Activated CD4-positive, alpha-beta T cell treated with anti-CD3 and anti-CD28 coated beads for 36 hours (primary cell): Measurements from ENCODE around the gene HOXA10. TPM values are rescaled to one million over a fixed set of nuclear protein-coding genes. Genes with fewer than 3 reads are reported as not detected.

Source experiments
- ATAC-seq: fragments of 200-7000 bp; cut with Tn5 transposase; one replicate; pipeline ENCODE4 v1.10.0; 2021; ENCODE audit warnings: mild to moderate bottlenecking, moderate library complexity
- CTCF ChIA-PET: fragments of 350-600 bp; sonication (Branson Sonifier 250); formaldehyde crosslinking; loops from one replicate; lab custom pipeline; 2021; ENCODE audit warnings: antibody characterized with exemption; lab: Charles Lee
- POLR2A ChIA-PET: fragments of 350-600 bp; sonication (Branson Sonifier 250); formaldehyde crosslinking; loops from one replicate; lab custom pipeline; 2021; ENCODE audit warnings: antibody characterized with exemption, inconsistent platforms; lab: Charles Lee
- DNase-seq: peaks from one replicate; pipeline ENCODE4 v3.0.0-alpha.2; 2020
- H3K27ac Mint-ChIP-seq: one replicate; pipeline ENCODE4 v1.8.0; 2021; ENCODE audit warnings: mixed read lengths
- H3K27me3 Mint-ChIP-seq: one replicate; pipeline ENCODE4 v1.8.0; 2021; ENCODE audit warnings: mixed read lengths
- H3K36me3 Mint-ChIP-seq: one replicate; pipeline ENCODE4 v1.8.0; 2021; ENCODE audit warnings: low read depth, mixed read lengths
- H3K4me1 Mint-ChIP-seq: one replicate; pipeline ENCODE4 v1.8.0; 2021; ENCODE audit warnings: mixed read lengths
- H3K4me3 Mint-ChIP-seq: one replicate; pipeline ENCODE4 v1.8.0; 2021; ENCODE audit warnings: mild to moderate bottlenecking, moderate library complexity, mixed read lengths
- H3K9me3 Mint-ChIP-seq: one replicate; pipeline ENCODE4 v1.8.0; 2021; ENCODE audit warnings: low read depth, mixed read lengths
- intact Hi-C, 2 experiments: fragments of 100-400 bp; cut with DNase I in 1 of 2; cut with micrococcal nuclease in 1 of 2; formaldehyde crosslinking; loops; one replicate each; pipeline versions ENCODE4 v1.14.2 to v1.15.1; 2022 to 2024; cut with DNase I, micrococcal nuclease
- total RNA-seq, 2 experiments: library from RNA; stranded (reverse); gene quantifications; one replicate each; pipeline ENCODE4 v1.2.3, GENCODE V29; 2021

The HOXA10 gene
- total RNA-seq, 2 experiments from 2014 or later = not detected

- Mint-ChIP-seq H3K4me1 (peaks cover 18% of the 10 kb centered on the region), H3K4me3 (no peak overlapping the region), H3K27ac (no peak overlapping the region), H3K36me3 (no peaks in the 10 kb centered on the region), H3K9me3 (no peaks in the 10 kb centered on the region), H3K27me3 (peaks cover 65% of the 10 kb centered on the region)
- CTCF ChIA-PET = interaction anchor here (1.1 to 1.3 kb wide), 2 partner anchors 18 to 25 kb away, joined by 3 to 5 read pairs; no protein-coding TSS in a partner anchor
- intact Hi-C loops = loop anchor here in 1 of 2 experiments (2.0 kb wide), 1 partner anchor 80 kb away; no protein-coding TSS in a partner anchor
- DNase-seq = no peak
- no peak for ATAC-seq
- POLR2A ChIA-PET = no interaction called here
Observed at GRCh38 chr7:27171325-27171636, 2.8 kb downstream of the HOXA10 start.

DNA sequence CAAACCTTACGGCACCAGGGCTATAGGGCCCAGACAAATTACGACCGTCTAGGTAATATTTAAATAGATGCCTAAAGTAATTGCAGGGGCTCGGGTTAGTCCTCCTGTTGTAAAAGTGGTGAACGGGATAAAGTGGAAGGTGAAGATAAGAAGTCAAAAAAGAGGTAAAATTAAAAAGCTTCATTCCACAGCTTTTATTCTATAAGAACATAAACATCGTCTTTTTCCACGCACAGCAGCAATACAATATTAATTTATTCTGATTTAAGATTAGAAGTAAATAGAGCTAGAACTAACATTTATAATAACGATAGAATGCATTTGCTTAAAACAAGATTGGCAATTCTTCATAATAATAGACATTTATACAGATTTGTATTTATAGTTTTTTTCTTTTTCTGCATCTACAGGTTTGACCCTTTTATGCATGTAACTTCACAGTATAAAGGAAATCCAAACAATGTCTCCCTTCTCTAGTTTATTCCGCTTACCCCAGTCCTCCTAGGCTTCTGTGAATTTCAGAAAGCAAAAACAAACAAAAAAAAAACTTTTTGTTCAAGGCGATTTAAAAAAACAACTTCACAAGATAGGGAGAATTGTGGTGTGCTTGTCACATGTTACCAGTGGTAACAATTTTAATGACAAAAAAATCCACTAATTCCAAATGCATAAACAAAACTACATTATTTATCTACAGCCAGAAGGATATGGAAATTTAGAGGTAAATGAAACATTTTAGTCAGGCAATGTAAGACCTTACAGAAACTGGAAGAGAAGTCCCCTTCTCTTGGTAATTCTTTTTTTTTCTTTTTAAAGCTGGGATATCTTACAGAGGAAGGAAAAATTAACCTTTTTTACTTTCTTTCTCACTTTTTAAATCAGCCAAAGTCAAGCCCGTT is 3.4 kb downstream of the HOXA10 start:
- CTCF ChIA-PET = interaction anchor here (0.9 to 1.1 kb wide), 5 partner anchors 9 to 36 kb away, joined by 3 read pairs; partner anchors contain the start of gene HOXA3
- ATAC-seq (no peak), DNase-seq (no peak)

DNA sequence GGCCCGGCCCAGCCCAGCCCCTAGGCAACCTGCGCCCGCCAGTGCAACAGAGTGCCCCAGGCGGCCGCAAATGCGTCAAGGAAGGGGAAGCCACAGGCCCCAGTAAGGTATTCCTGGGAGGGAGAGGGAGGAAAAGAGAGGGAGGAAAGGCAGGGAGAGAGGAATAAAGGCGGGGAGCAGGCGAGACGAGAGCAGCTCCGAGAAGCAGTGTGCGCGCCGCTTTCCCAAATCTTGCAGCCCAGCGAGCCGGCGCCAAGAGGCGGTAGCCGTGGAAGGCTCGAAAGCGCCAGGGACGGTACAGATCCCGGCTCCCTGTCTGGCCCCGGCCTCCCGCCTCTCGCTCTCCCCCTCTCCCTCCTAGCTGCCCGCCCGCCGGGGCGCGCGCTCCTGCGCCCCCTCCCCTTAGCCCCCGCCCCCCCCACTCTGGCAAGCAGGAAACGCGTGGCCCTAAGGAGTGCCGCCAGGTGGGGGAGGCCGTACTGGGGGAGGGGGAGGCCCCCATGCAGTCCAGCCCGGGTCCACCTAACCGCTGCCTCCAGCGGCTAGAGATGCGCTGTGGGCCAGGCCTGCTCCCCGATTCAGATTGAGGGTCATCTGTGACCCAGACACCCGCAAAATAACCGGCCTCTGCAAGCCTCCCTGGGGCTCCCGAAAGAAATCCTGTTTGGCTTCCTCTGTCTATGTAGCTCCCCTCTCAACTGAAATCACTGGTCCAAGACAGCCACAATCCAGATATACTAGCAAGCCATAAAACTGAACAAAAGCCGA is 4.3 kb downstream of the HOXA10 start:
- ChIA-PET CTCF (interaction anchor here (0.7 to 1.1 kb wide), 5 partner anchors 9 to 86 kb away, joined by 3 read pairs; partner anchors contain the start of gene HOXA3), POLR2A (no interaction called here)
- no peaks in the 10 kb centered on the region for H3K9me3 Mint-ChIP-seq
- DNase-seq = peak; percentile 26
- H3K4me3 Mint-ChIP-seq = no peak overlapping the region
- no peak overlapping the region for H3K27ac Mint-ChIP-seq
- peaks cover 25% of the 10 kb centered on the region for H3K4me1 Mint-ChIP-seq
- intact Hi-C loops = loop anchor here (2.0 to 5.0 kb wide), 6 partner anchors 15 to 1313 kb away; partner anchors contain the start of genes HOXA11 (in 1 of the 2) and HOXA13 (in 1 of the 2)
- H3K36me3 Mint-ChIP-seq = no peaks in the 10 kb centered on the region
- peaks cover 62% of the 10 kb centered on the region for H3K27me3 Mint-ChIP-seq
- ATAC-seq = no peak

More for the DNA sequence above, 3.4 kb downstream of the HOXA10 start:
- H3K27me3 Mint-ChIP-seq = peaks cover 65% of the 10 kb centered on the region
- POLR2A ChIA-PET = no interaction called here
- no peak overlapping the region for H3K4me3 Mint-ChIP-seq
- H3K9me3 Mint-ChIP-seq = no peaks in the 10 kb centered on the region
- H3K36me3 Mint-ChIP-seq = no peaks in the 10 kb centered on the region
- no peak overlapping the region for H3K27ac Mint-ChIP-seq
- intact Hi-C loops = loop anchor here in 1 of 2 experiments (2.0 kb wide), 1 partner anchor 80 kb away; no protein-coding TSS in a partner anchor
- H3K4me1 Mint-ChIP-seq = peaks cover 22% of the 10 kb centered on the region

DNA sequence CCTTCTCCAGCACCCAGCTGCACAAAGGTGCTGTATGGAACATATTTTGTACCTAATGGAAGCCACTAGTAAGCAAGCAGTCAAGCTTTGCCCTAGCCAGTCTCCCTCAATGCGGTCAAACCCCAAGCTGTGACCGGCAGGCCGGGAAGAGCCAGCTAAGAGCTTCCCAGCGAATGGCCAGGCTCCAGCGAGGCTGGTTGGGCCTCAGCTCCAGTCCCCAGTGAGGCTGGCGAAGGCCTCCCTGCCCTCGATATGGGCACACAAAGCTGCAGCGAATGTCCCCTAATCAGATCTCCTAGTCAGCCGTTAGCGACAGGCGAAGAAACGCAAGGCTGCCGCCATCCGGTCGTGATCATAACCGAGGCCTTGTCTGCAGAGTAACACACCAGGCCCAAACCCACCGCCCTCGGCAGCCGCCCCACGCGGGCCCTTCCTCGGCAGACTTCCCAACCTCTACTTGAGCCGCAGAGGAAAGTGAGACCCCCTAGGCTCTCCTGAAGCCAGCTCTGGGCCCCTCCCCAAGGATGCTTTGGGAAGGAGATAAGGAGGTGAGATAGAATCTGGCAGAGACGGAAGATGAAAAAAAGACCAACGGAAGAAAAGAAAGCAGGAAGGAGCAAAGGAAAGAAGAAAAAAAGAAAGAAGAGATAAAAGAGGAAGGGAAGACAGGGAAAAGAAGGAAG is 5.7 kb downstream of the HOXA10 start:
- ChIA-PET POLR2A (no interaction called here), CTCF (interaction anchor here (1.6 to 1.8 kb wide), 2 partner anchors 9 to 11 kb away, joined by 6 to 12 read pairs; no protein-coding TSS in a partner anchor)
- peak; percentile 45 for ATAC-seq
- Mint-ChIP-seq H3K27ac (no peak overlapping the region), H3K4me3 (no peak overlapping the region), H3K4me1 (peaks cover 32% of the 10 kb centered on the region), H3K36me3 (no peaks in the 10 kb centered on the region), H3K27me3 (peaks cover 73% of the 10 kb centered on the region), H3K9me3 (no peaks in the 10 kb centered on the region)
- intact Hi-C loops = loop anchor here (1.0 to 5.0 kb wide), 6 partner anchors 14 to 1311 kb away; partner anchors contain the start of genes HOXA11 (in 1 of the 2) and HOXA13 (in 1 of the 2)
- DNase-seq = peak; percentile 71

GRCh38 chr7:27167916-27168264 is 6.2 kb downstream of the HOXA10 start:
- H3K27ac Mint-ChIP-seq = no peak overlapping the region
- intact Hi-C loops = loop anchor here (1.0 to 5.0 kb wide), 7 partner anchors 13 to 1311 kb away; partner anchors contain the start of genes HOXA11 (in 1 of the 2) and HOXA13 (in 1 of the 2)
- H3K27me3 Mint-ChIP-seq = peaks cover 75% of the 10 kb centered on the region
- ATAC-seq (no peak), DNase-seq (peak; percentile 4)
- no peaks in the 10 kb centered on the region for H3K9me3 Mint-ChIP-seq
- no peak overlapping the region for H3K4me3 Mint-ChIP-seq
- peaks cover 32% of the 10 kb centered on the region for H3K4me1 Mint-ChIP-seq
- POLR2A ChIA-PET = no interaction called here
- no peaks in the 10 kb centered on the region for H3K36me3 Mint-ChIP-seq
- CTCF ChIA-PET = interaction anchor here (1.0 to 1.8 kb wide), 3 partner anchors 9 to 55 kb away, joined by 3 to 12 read pairs (median 6); no protein-coding TSS in a partner anchor

- Mint-ChIP-seq H3K36me3 (no peaks in the 10 kb centered on the region), H3K4me3 (no peak overlapping the region), H3K4me1 (peaks cover 26% of the 10 kb centered on the region), H3K27ac (no peak overlapping the region), H3K9me3 (no peaks in the 10 kb centered on the region), H3K27me3 (peaks cover 78% of the 10 kb centered on the region)
- DNase-seq (peak; percentile 19), ATAC-seq (no peak)
- POLR2A ChIA-PET = no interaction called here
- CTCF ChIA-PET = interaction anchor here (0.8 to 1.7 kb wide), 6 partner anchors 12 to 480 kb away, joined by 3 to 10 read pairs (median 4); no protein-coding TSS in a partner anchor
- intact Hi-C loops = loop anchor here (1.0 to 5.0 kb wide), 4 partner anchors 17 to 1310 kb away; partner anchors contain the start of gene HOXA13 (in 1 of the 2)
Observed at GRCh38 chr7:27166531-27167505, 7.3 kb downstream of the HOXA10 start.

DNA sequence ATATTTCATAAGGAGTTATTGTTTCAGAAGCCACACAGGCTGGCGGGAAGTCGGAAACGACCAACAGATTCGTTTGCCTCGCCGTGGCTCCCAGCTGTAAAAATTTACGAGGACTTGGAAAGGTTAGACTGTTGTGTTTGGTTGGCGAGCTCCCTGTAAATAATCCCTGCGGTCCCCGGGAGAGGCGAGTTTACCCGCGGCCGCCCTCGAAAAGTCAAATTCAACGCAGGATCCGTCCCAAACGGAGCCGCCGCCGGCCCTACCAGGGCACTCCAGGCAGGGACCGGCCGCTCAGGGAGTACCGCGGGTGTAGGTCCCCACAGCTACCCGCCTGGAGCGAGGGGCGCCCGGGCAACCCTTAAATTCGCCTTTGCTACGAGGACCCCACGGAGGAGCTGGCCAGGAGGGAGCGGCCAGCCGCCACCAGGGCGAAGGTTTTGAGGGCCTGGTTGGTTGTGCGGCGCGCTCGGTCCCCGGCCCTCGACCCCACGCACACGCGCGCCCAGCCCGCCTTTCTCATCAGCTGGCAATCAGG is 8.1 kb downstream of the HOXA10 start:
- intact Hi-C loops = loop anchor here (1.0 to 5.0 kb wide), 6 partner anchors 10 to 1309 kb away; partner anchors contain the start of genes HOXA13 (in 1 of the 2) and HOXA7 (in 1 of the 2)
- H3K9me3 Mint-ChIP-seq = no peaks in the 10 kb centered on the region
- POLR2A ChIA-PET = no interaction called here
- peaks cover 74% of the 10 kb centered on the region for H3K27me3 Mint-ChIP-seq
- no peak overlapping the region for H3K27ac Mint-ChIP-seq
- no peak overlapping the region for H3K4me3 Mint-ChIP-seq
- DNase-seq (peak; percentile 17), ATAC-seq (no peak)
- peaks cover 25% of the 10 kb centered on the region for H3K4me1 Mint-ChIP-seq
- CTCF ChIA-PET = interaction anchor here (0.6 to 1.7 kb wide), 6 partner anchors 13 to 479 kb away, joined by 3 to 10 read pairs (median 4); partner anchors contain the start of gene EVX1
- no peaks in the 10 kb centered on the region for H3K36me3 Mint-ChIP-seq

DNA sequence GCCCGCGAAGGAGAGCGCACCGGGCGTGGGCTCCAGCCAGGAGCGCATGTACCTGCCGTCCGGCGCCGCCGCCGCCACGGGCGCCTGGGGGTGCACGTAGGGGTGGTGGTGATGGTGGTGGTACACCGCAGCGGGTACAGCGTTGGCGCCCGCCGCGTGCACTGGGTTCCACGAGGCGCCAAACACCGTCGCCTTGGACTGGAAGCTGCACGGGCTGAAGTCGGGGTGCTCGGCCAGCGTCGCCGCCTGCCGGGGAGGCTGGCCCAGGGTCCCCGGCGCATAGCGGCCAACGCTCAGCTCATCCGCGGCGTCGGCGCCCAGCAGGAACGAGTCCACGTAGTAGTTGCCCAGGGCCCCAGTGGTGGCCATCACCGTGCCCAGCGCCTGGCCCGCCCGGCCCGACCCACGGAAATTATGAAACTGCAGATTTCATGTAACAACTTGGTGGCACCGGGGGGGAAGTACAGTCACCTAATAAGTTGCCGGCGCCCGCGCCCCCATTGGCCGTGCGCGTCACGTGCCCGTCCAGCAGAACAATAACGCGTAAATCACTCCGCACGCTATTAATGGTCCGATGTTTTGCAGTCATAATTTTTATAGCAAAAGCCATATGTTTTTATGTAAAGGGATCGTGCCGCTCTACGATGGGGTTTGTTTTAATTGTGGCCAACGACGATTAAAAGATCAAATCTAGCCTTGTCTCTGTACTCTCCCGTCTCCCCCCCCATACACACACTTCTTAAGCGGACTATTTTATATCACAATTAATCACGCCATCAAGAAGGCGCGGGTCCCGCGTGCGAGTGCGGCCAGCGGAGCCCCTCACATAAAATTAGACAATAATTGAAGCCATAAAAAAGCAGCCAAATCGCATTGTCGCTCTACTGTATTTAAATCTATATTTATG is 8.8 kb downstream of the HOXA10 start, which contains the start of gene HOXA9:
HOXA9 (minus strand) TSS at position 449 of the 907 bp plus-strand sequence; CDS start at position 369, 80 bp downstream.
- Mint-ChIP-seq H3K4me3 (peak within 1 kb of the TSS; percentile 52), H3K36me3 (no peaks in the 10 kb centered on the region), H3K27ac (no peak within 1 kb of the TSS), H3K9me3 (no peaks in the 10 kb centered on the region), H3K4me1 (peaks cover 26% of the 10 kb centered on the region), H3K27me3 (peaks cover 70% of the 10 kb centered on the region)
- ATAC-seq (no peak), DNase-seq (peak; percentile 38)
- POLR2A ChIA-PET = no interaction called here
- CTCF ChIA-PET = interaction anchor here (0.6 to 1.7 kb wide), 5 partner anchors 16 to 1013 kb away, joined by 3 to 10 read pairs (median 3); partner anchors contain the start of genes EVX1 and NFE2L3
- intact Hi-C loops = loop anchor here (1.0 to 5.0 kb wide), 4 partner anchors 9 to 1308 kb away; partner anchors contain the start of genes HOXA13 (in 1 of the 2) and HOXA7 (in 1 of the 2)
